Gastrocnemius medialis (tissue), 4 donors: ENCODE data around the gene CADPS.

Experiments used
- CTCF ChIP-seq, 5 experiments: fragments of 450-650 bp in 3 of 5; fragments of 200-600 bp in 2 of 5; sonication (generic) in 2 of 5; IDR thresholded peaks in 4 of 5; conservative IDR thresholded peaks in 1 of 5; 1 replicate in 4 of 5; 2 replicates in 1 of 5; pipeline ENCODE4 v1.5.1; 2016 to 2019; ENCODE audit warnings: antibody characterized with exemption in 5 of 5, mild to moderate bottlenecking in 3 of 5, moderate library complexity in 3 of 5
- POLR2A ChIP-seq, 2 donors: fragments of 450-650 bp; IDR thresholded peaks; one replicate each; pipeline ENCODE4 v1.6.1; 2017; ENCODE audit warnings: antibody characterized with exemption in 2 of 2, mild to moderate bottlenecking in 2 of 2, moderate library complexity in 2 of 2

DNA sequence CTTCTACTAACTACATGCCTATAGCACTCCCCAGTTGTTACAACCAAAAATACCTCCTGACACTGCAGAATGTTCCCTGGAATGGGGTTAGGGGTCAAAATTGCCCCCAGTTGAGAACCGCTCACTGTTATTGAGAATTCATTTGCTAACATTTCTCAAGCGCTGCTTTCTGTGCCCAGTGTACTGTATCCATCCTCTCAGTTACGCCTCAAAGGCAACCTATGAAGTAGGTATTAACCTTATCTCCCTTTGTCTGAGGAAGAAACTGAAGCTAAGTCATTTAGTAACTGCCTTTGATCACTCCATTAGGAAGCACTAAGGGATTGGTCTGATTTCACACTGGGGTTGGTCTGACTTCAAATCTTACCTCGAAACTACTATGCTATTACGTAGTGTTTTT lies 70.1 kb downstream of the CADPS start:
- TF ChIP-seq CTCF (IDR thresholded peaks at IDR 0.05 in 4 of 5, conservative IDR thresholded peaks at IDR 0.05 in 1 of 5) (no peak), POLR2A (IDR thresholded peaks at IDR 0.05) (no peak)
